Measurements from ENCODE around the gene ZNF593.

DNA sequence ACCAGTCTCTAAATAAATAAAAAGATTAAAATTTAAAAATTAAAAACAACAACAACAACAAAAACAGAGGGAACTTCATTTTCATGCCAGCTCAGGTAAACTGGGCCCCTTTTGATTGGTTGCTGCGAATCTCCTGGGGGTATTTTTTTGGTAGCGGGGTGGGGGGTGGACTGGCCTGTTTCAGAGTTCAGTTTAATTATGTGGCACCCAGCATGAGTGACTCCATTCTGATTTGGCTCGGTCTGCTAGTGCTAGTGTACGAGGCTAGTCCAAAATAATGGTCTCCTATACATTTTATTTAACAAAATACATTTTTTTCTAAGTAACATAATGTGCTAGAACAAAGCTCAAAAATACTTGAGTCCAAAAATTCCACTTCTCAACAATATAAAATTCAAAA, 39.9 kb upstream of the ZNF593 start:
- TF ChIP-seq CSDC2 (CRISPR knock-in tag; IDR thresholded peaks at IDR 0.05) (no peak), GLIS3 (CRISPR knock-in tag; IDR thresholded peaks at IDR 0.05) (no peak), ZFP30 (CRISPR knock-in tag; IDR thresholded peaks at IDR 0.05) (no peak), ZC3H10 (CRISPR knock-in tag; IDR thresholded peaks at IDR 0.05) (no peak)
- TF ChIP-seq, protein P1, sequence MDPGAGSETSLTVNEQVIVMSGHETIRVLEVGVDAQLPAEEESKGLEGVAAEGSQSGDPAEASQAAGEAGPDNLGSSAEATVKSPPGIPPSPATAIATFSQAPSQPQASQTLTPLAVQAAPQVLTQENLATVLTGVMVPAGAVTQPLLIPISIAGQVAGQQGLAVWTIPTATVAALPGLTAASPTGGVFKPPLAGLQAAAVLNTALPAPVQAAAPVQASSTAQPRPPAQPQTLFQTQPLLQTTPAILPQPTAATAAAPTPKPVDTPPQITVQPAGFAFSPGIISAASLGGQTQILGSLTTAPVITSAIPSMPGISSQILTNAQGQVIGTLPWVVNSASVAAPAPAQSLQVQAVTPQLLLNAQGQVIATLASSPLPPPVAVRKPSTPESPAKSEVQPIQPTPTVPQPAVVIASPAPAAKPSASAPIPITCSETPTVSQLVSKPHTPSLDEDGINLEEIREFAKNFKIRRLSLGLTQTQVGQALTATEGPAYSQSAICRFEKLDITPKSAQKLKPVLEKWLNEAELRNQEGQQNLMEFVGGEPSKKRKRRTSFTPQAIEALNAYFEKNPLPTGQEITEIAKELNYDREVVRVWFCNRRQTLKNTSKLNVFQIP (CRISPR knock-in tag; IDR thresholded peaks at IDR 0.05; ENCODE audit: borderline replicate concordance, low read depth), result no peak
